GM12878 (cell line): ENCODE measurements around the gene VARS1. TPM values are rescaled to one million over a fixed set of nuclear protein-coding genes. Genes with fewer than 3 reads are reported as not detected.

Experiments used
- ATAC-seq: fragments of 200-7000 bp; cut with Tn5 transposase; 3 replicates; pipeline ENCODE4 v1.9.1; 2020; ENCODE audit warnings: mild to moderate bottlenecking, moderate library complexity
- BruUV-seq: library from RNA; stranded (reverse); fragments of 400-500 nt; replicated peaks from 2 replicates; lab custom pipeline; 2021; lab: Mats Ljungman, UMichigan
- CTCF ChIA-PET: fragments of 300-600 bp; sonication (Branson Sonifier 250); formaldehyde crosslinking; extraction: SDS; loops from one replicate; lab custom pipeline; 2021; ENCODE audit warnings: inconsistent platforms; lab: Yijun Ruan, JAX
- POLR2A ChIA-PET: fragments of 350-600 bp; formaldehyde crosslinking; extraction: SDS; loops from one replicate; lab custom pipeline; 2021; ENCODE audit warnings: inconsistent platforms; lab: Charles Lee
- RAD21 ChIA-PET: fragments of 300-600 bp; sonication (Branson Sonifier 250); formaldehyde crosslinking; loops from one replicate; lab custom pipeline; 2023; ENCODE audit warnings: antibody characterized with exemption; ENCODE audit not compliant: unreplicated experiment; lab: Charles Lee
- SMC1A ChIA-PET: fragments of 300-600 bp; sonication (Branson Sonifier 250); formaldehyde crosslinking; loops from one replicate; lab custom pipeline; 2023; ENCODE audit not compliant: unreplicated experiment, uncharacterized antibody; lab: Charles Lee
- DNase-seq: peaks from one replicate; pipeline ENCODE4 v3.0.0-alpha.2; 2011; ENCODE audit warnings: low read depth, low spot score
- FAIRE-seq: peaks from 3 replicates; lab custom pipeline; 2011; peaks lifted over from hg19 to GRCh38; lab: Jason Lieb, UNC
- H2AFZ ChIP-seq: 2 replicates; pipeline ENCODE4 v1.6.0; 2011; ENCODE audit warnings: low read depth, low read length, control low read depth; ENCODE audit not compliant: control insufficient read depth
- H3K27ac ChIP-seq: 2 replicates; pipeline ENCODE4 v1.5.1; 2011; ENCODE audit warnings: control low read depth; ENCODE audit not compliant: control insufficient read depth, insufficient read depth
- H3K27me3 ChIP-seq, 2 experiments: replicated peaks in 1 of 2; 2 replicates each; pipeline versions ENCODE4 v1.6.0 to v1.6.1; 2011; ENCODE audit warnings: low read length in 1 of 2; ENCODE audit not compliant: control insufficient read depth in 2 of 2, insufficient read depth in 2 of 2
- H3K36me3 ChIP-seq, 2 experiments: 2 replicates each; pipeline ENCODE4 v1.5.1; 2011; ENCODE audit warnings: low read length in 1 of 2; ENCODE audit not compliant: control insufficient read depth in 2 of 2, insufficient read depth in 2 of 2
- H3K4me1 ChIP-seq: 2 replicates; pipeline ENCODE4 v1.6.1; 2011; ENCODE audit warnings: mild to moderate bottlenecking, low read length, moderate library complexity, mixed read lengths; ENCODE audit not compliant: control insufficient read depth, insufficient read depth
- H3K4me2 ChIP-seq: 2 replicates; pipeline ENCODE4 v1.6.0; 2011; ENCODE audit warnings: control low read depth; ENCODE audit not compliant: control insufficient read depth, insufficient read depth
- H3K4me3 ChIP-seq: fragments of 200-600 bp; sonication (generic); 2 replicates; pipeline ENCODE4 v1.5.1; 2016
- H3K79me2 ChIP-seq: 2 replicates; pipeline ENCODE4 v1.6.0; 2011; ENCODE audit warnings: low read length; ENCODE audit not compliant: control insufficient read depth, insufficient read depth
- H3K9ac ChIP-seq: 2 replicates; pipeline ENCODE4 v1.8.0; 2011; ENCODE audit warnings: low read length, control low read depth, mixed read lengths; ENCODE audit not compliant: control insufficient read depth, insufficient read depth
- H3K9me3 ChIP-seq: replicated peaks from 3 replicates; pipeline ENCODE4 v1.5.1; 2011; ENCODE audit warnings: mild to moderate bottlenecking, low read length; ENCODE audit not compliant: control insufficient read depth, insufficient read depth
- H4K20me1 ChIP-seq: 2 replicates; pipeline ENCODE4 v1.6.0; 2011; ENCODE audit not compliant: control insufficient read depth, insufficient read depth
- CBX5 ChIP-seq: sonication (generic); IDR thresholded peaks from 2 replicates; pipeline ENCODE4 v1.6.1; 2016; ENCODE audit warnings: low read depth, moderate library complexity, mild to moderate bottlenecking, inconsistent platforms
- CREM ChIP-seq: IDR thresholded peaks from 2 replicates; pipeline ENCODE4 v1.6.1; 2014; ENCODE audit warnings: antibody characterized with exemption, low read depth
- EP300 ChIP-seq, 2 experiments: fragments of 150-350 bp in 1 of 2; IDR thresholded peaks; 2 replicates each; pipeline ENCODE4 v1.6.1; 2011 to 2012; ENCODE audit warnings: low read depth in 2 of 2, low read length in 2 of 2, borderline replicate concordance in 1 of 2, improper control_type of control experiment in 1 of 2, inconsistent platforms in 1 of 2; ENCODE audit not compliant: control insufficient read depth in 1 of 2
- GABPA ChIP-seq: IDR thresholded peaks from 2 replicates; pipeline ENCODE4 v1.6.1; 2014; ENCODE audit warnings: antibody characterized with exemption, low read depth, mild to moderate bottlenecking, inconsistent platforms
- IKZF2 ChIP-seq, 2 experiments: fragments of 450-650 bp; IDR thresholded peaks; 2 replicates each; pipeline ENCODE4 v1.6.1; 2017; ENCODE audit warnings: mild to moderate bottlenecking in 2 of 2, moderate library complexity in 2 of 2
- JUNB ChIP-seq: IDR thresholded peaks from 2 replicates; pipeline ENCODE4 v1.6.1; 2016; ENCODE audit warnings: antibody characterized with exemption, mild to moderate bottlenecking
- KDM1A ChIP-seq: fragments of 200-600 bp; sonication (generic); IDR thresholded peaks from 2 replicates; pipeline ENCODE4 v1.6.1; 2016; ENCODE audit warnings: borderline replicate concordance
- MEF2B ChIP-seq: fragments of 450-650 bp; IDR thresholded peaks from 2 replicates; pipeline ENCODE4 v1.6.1; 2018; ENCODE audit warnings: mild to moderate bottlenecking, moderate library complexity; ENCODE audit not compliant: partially characterized antibody, poor library complexity, severe bottlenecking
- NFIC ChIP-seq: IDR thresholded peaks from 2 replicates; pipeline ENCODE4 v1.6.1; 2012; ENCODE audit warnings: low read depth, mild to moderate bottlenecking, inconsistent platforms, low read length, moderate library complexity
- PKNOX1 ChIP-seq: fragments of 450-650 bp; IDR thresholded peaks from 2 replicates; pipeline ENCODE4 v1.6.1; 2016; ENCODE audit warnings: mild to moderate bottlenecking
- POLR2AphosphoS2 ChIP-seq: IDR thresholded peaks from 2 replicates; pipeline ENCODE4 v1.6.1; 2011; ENCODE audit warnings: low read depth, mild to moderate bottlenecking, low read length, improper control_type of control experiment, moderate library complexity
- SMAD1 ChIP-seq: fragments of 450-650 bp; IDR thresholded peaks from 2 replicates; pipeline ENCODE4 v1.6.1; 2018; ENCODE audit warnings: mild to moderate bottlenecking, low read depth; ENCODE audit not compliant: partially characterized antibody
- SREBF1 ChIP-seq: IDR thresholded peaks from 2 replicates; pipeline ENCODE4 v1.6.1; 2012; ENCODE audit warnings: mild to moderate bottlenecking, low read length
- STAT1 ChIP-seq: fragments of 450-650 bp; conservative IDR thresholded peaks from 2 replicates; pipeline ENCODE4 v1.6.1; 2014; ENCODE audit warnings: antibody characterized with exemption, mild to moderate bottlenecking
- SUZ12 ChIP-seq: fragments of 200-600 bp; sonication (generic); IDR thresholded peaks from one replicate; pipeline ENCODE4 v1.6.1; 2018; ENCODE audit warnings: antibody characterized with exemption, mild to moderate bottlenecking; ENCODE audit not compliant: unreplicated experiment
- ZNF592 ChIP-seq: fragments of 450-650 bp; IDR thresholded peaks from 2 replicates; pipeline ENCODE4 v1.6.1; 2017; ENCODE audit warnings: mild to moderate bottlenecking, moderate library complexity
- WGBS: methylation state at CpG from one replicate; pipeline ENCODE4 v1.1.6; 2016; ENCODE audit warnings: low lambda C conversion rate; ENCODE audit not compliant: insufficient replicate concordance, insufficient coverage; ENCODE audit errors: missing lambda C conversion rate; 5-methylcytosine and 5-hydroxymethylcytosine counted together
- in situ Hi-C: fragments of 300-500 bp; cut with MboI; formaldehyde crosslinking; loops from 9 replicates; pipeline ENCODE4 v1.14.3; 2018; ENCODE audit warnings: mixed read lengths
- intact Hi-C: fragments of 100-400 bp; cut with micrococcal nuclease; formaldehyde crosslinking; loops from one replicate; pipeline ENCODE4 v1.14.2; 2022; ENCODE audit not compliant: unreplicated experiment
- polyA plus RNA-seq, 11 experiments: library from polyadenylated mRNA; depleted of rRNA in 4 of 11; unstranded in 6 of 11; stranded (reverse) in 5 of 11; fragments of >200 nt; fragmentation: Nextera tagmentation in 4 of 11; fragmentation: Illumina TruSeq in 1 of 11; extraction: Ambion mirVana in 4 of 11; extraction: Trizol in 1 of 11; gene quantifications; 1 replicate in 1 of 11; 2 replicates in 10 of 11; pipeline versions ENCODE4 v1.2.1 to v1.2.3, GENCODE V29; 2011 to 2016; ENCODE audit warnings: inconsistent platforms in 2 of 11, missing spikeins in 2 of 11, low read depth in 1 of 11
- total RNA-seq, 4 experiments: library from RNA; depleted of rRNA in 3 of 4; stranded (reverse); fragments of >200 nt in 3 of 4; fragmentation: Illumina TruSeq in 1 of 4; extraction: Trizol in 1 of 4; gene quantifications; 2 replicates each; pipeline versions ENCODE4 v1.2.1 to v1.2.3, GENCODE V29; 2013 to 2021

VARS1 gene
- total and polyA plus RNA-seq, 10 of the 15 experiments (the other 5 are each of a cell fraction or from before 2014, with no cell fraction given), result 1.2 to 243 (median 80.7) TPM

- 0 out of 2 replicates have a peak, but pooled peaks have one; percentile 1 for TF ChIP-seq CREM
- TF ChIP-seq MEF2B, result peak; percentile 35
- TF ChIP-seq CBX5, result no peak
- TF ChIP-seq JUNB, result peak; percentile 66
- peak in 1 of 2 experiments; percentile 8; a peak in 1 of 4 replicates for TF ChIP-seq IKZF2 (IDR thresholded peaks at IDR 0.05)
Observed at GRCh38 chr6:31836474-31837368, 41.2 kb upstream of the VARS1 start (continued).

GRCh38 chr6:31836047-31836473, 40.5 kb upstream of the VARS1 start:
- intact Hi-C loops, result no loop called here
- TF ChIP-seq KDM1A, result no peak
- TF ChIP-seq POLR2AphosphoS2, result no peak
- no peak for TF ChIP-seq SREBF1
- no peak for TF ChIP-seq SUZ12
- TF ChIP-seq GABPA, result no peak
- TF ChIP-seq PKNOX1, result no peak
- TF ChIP-seq SMAD1, result no peak
- no peak for TF ChIP-seq STAT1
- TF ChIP-seq EP300 (IDR thresholded peaks at IDR 0.05; ENCODE audit: borderline replicate concordance in 1 of 2, control insufficient read depth in 1 of 2, low read depth in 2 of 2, low read length in 2 of 2), result no peak
- no peak for TF ChIP-seq NFIC
- TF ChIP-seq ZNF592, result no peak

More at GRCh38 chr6:31836047-31836473, 40.5 kb upstream of the VARS1 start:
- Histone ChIP-seq H4K20me1 (peaks cover 9% of the 10 kb centered on the region), H2AFZ (no peak overlapping the region), H3K36me3 (peaks cover 10 to 24% of the 10 kb centered on the region in 2 experiments), H3K27me3 (no peaks in the 10 kb centered on the region), H3K4me3 (peak overlapping the region; percentile 82), H3K79me2 (peaks cover 59% of the 10 kb centered on the region), H3K27ac (peak overlapping the region; percentile 96), H3K9ac (peak overlapping the region; percentile 90), H3K4me1 (peaks cover 20% of the 10 kb centered on the region), H3K4me2 (peak overlapping the region; percentile 30), H3K9me3 (no peaks in the 10 kb centered on the region)
- in situ Hi-C loops, result loop anchor here (10.0 kb wide), 1 partner anchor 291 kb away; the partner anchor contains the start of genes ATP6V1G2, DDX39B and NFKBIL1
- no peak for DNase-seq
- ChIA-PET POLR2A (interaction anchor here (0.7 to 10.9 kb wide), 10 partner anchors 8 to 184 kb away, joined by 3 to 122 read pairs (median 4); partner anchors contain the start of genes CLIC1, HSPA1A, HSPA1B and HSPA1L), CTCF (interaction anchor here (0.7 to 3.3 kb wide), 7 partner anchors 27 to 461 kb away, joined by 3 to 22 read pairs (median 3); partner anchors contain the start of genes CLIC1 and NEU1), RAD21 (interaction anchor here (0.6 to 1.0 kb wide), 6 partner anchors 14 to 1520 kb away, joined by 3 to 5 read pairs (median 3); no protein-coding TSS in a partner anchor), SMC1A (interaction anchor here (0.8 to 1.2 kb wide), 4 partner anchors 41 to 106 kb away, joined by 3 to 4 read pairs (median 4); no protein-coding TSS in a partner anchor)
- BruUV-seq, result no TSS peak
- no peak for ATAC-seq
- no peak for FAIRE-seq
- 2% methylated on average over 14 of the region's 14 CpGs for WGBS
